KMS-11 (cell line): ENCODE measurements around the gene BPI.

Experiments used
- H2AFZ ChIP-seq: fragments of 200-600 bp; sonication (generic); 2 replicates; pipeline ENCODE4 v1.6.1; 2016; ENCODE audit warnings: antibody characterized with exemption, mixed run types, low read depth
- H3K27ac ChIP-seq: fragments of 200-600 bp; sonication (generic); 2 replicates; pipeline ENCODE4 v1.6.1; 2016; ENCODE audit warnings: mild to moderate bottlenecking, mixed run types
- H3K27me3 ChIP-seq: fragments of 200-600 bp; sonication (generic); 2 replicates; pipeline ENCODE4 v1.6.1; 2017; ENCODE audit warnings: mild to moderate bottlenecking, low read depth, mixed run types, moderate library complexity; ENCODE audit not compliant: insufficient read depth
- H3K36me3 ChIP-seq: fragments of 200-600 bp; sonication (generic); 2 replicates; pipeline ENCODE4 v1.6.1; 2017; ENCODE audit warnings: mild to moderate bottlenecking, mixed run types; ENCODE audit not compliant: insufficient read depth
- H3K4me1 ChIP-seq: fragments of 200-600 bp; sonication (generic); 2 replicates; pipeline ENCODE4 v1.6.1; 2016; ENCODE audit warnings: mild to moderate bottlenecking, low read depth, mixed run types; ENCODE audit not compliant: poor library complexity, severe bottlenecking
- H3K4me2 ChIP-seq: fragments of 200-600 bp; sonication (generic); 2 replicates; pipeline ENCODE4 v1.7.0; 2016; ENCODE audit warnings: mild to moderate bottlenecking, mixed run types
- H3K4me3 ChIP-seq: fragments of 200-600 bp; sonication (generic); IDR thresholded peaks from 2 replicates; pipeline ENCODE4 v1.6.1; 2017; ENCODE audit warnings: low read depth, low read length, mixed read lengths; ENCODE audit not compliant: insufficient read depth
- H3K79me2 ChIP-seq: fragments of 200-600 bp; sonication (generic); 2 replicates; pipeline ENCODE4 v1.6.1; 2016; ENCODE audit warnings: low read depth, mixed run types; ENCODE audit not compliant: insufficient read depth
- H3K9ac ChIP-seq: fragments of 200-600 bp; sonication (generic); 2 replicates; pipeline ENCODE4 v1.6.1; 2016; ENCODE audit warnings: mild to moderate bottlenecking, mixed run types
- H4K20me1 ChIP-seq: fragments of 200-600 bp; sonication (generic); 2 replicates; pipeline ENCODE4 v1.6.1; 2016; ENCODE audit warnings: mild to moderate bottlenecking, mixed run types; ENCODE audit not compliant: insufficient read depth
- CTCF ChIP-seq: fragments of 200-600 bp; sonication (generic); conservative IDR thresholded peaks from 2 replicates; pipeline ENCODE4 v1.6.1; 2017; ENCODE audit warnings: low read depth, mild to moderate bottlenecking, antibody characterized with exemption, low read length, moderate library complexity, mixed read lengths

BPI gene

GRCh38 chr20:38383147-38383546 lies 79.2 kb downstream of the BPI start:
- TF ChIP-seq CTCF = no peak

GRCh38 chr20:38386004-38386403 lies 82.0 kb downstream of the BPI start:
- Histone ChIP-seq H2AFZ (no peak overlapping the region), H3K9ac (no peak overlapping the region), H3K4me2 (no peak overlapping the region), H3K36me3 (no peaks in the 10 kb centered on the region), H4K20me1 (no peaks in the 10 kb centered on the region), H3K27ac (no peak overlapping the region), H3K79me2 (no peaks in the 10 kb centered on the region), H3K4me1 (no peaks in the 10 kb centered on the region), H3K4me3 (no peak overlapping the region), H3K27me3 (no peaks in the 10 kb centered on the region)
- TF ChIP-seq CTCF = no peak

More at GRCh38 chr20:38383147-38383546, 79.2 kb downstream of the BPI start:
- Histone ChIP-seq H3K4me2 (no peak overlapping the region), H3K27ac (no peak overlapping the region), H2AFZ (no peak overlapping the region), H3K36me3 (no peaks in the 10 kb centered on the region), H4K20me1 (no peaks in the 10 kb centered on the region), H3K27me3 (no peaks in the 10 kb centered on the region), H3K4me1 (no peaks in the 10 kb centered on the region), H3K9ac (no peak overlapping the region), H3K4me3 (no peak overlapping the region), H3K79me2 (no peaks in the 10 kb centered on the region)

GRCh38 chr20:38386851-38387250 lies 82.9 kb downstream of the BPI start:
- Histone ChIP-seq H3K79me2 (no peaks in the 10 kb centered on the region), H3K4me2 (no peak overlapping the region), H3K36me3 (no peaks in the 10 kb centered on the region), H3K27me3 (no peaks in the 10 kb centered on the region), H3K27ac (no peak overlapping the region), H4K20me1 (no peaks in the 10 kb centered on the region), H3K4me1 (no peaks in the 10 kb centered on the region), H2AFZ (no peak overlapping the region), H3K9ac (no peak overlapping the region), H3K4me3 (no peak overlapping the region)
- no peak for TF ChIP-seq CTCF
